Psoas muscle (tissue), 8 donors: Measurements from ENCODE around the gene CMTM4. TPM values are rescaled to one million over a fixed set of nuclear protein-coding genes. Genes with fewer than 3 reads are reported as not detected.

ENCODE experiments used
- ATAC-seq, 4 donors: fragments of 200-7000 bp; cut with Tn5 transposase; one replicate each; pipeline ENCODE4 v1.9.1; 2020; ENCODE audit warnings: moderate library complexity in 3 of 4, mild to moderate bottlenecking in 2 of 4
- DNase-seq, 2 donors: peaks; one replicate each; pipeline ENCODE4 v3.0.0-alpha.2; 2020
- H3K27ac ChIP-seq: fragments of 200-600 bp; one replicate; pipeline ENCODE4 v1.8.0; 2022
- H3K27me3 ChIP-seq, 3 donors: fragments of 200-600 bp in 1 of 3; one replicate each; pipeline versions ENCODE4 v1.6.1 to v1.8.0; 2013 to 2022; ENCODE audit warnings: low read length in 2 of 3, mild to moderate bottlenecking in 2 of 3, moderate library complexity in 1 of 3; ENCODE audit not compliant: insufficient read depth in 3 of 3
- H3K36me3 ChIP-seq, 2 donors: fragments of 200-600 bp in 1 of 2; one replicate each; pipeline versions ENCODE4 v1.6.1 to v1.8.0; 2013 to 2022; ENCODE audit warnings: low read depth in 1 of 2, mild to moderate bottlenecking in 1 of 2, moderate library complexity in 1 of 2; ENCODE audit not compliant: insufficient read depth in 1 of 2
- H3K4me1 ChIP-seq: fragments of 200-600 bp; one replicate; pipeline ENCODE4 v1.8.0; 2022
- H3K4me3 ChIP-seq: fragments of 200-600 bp; one replicate; pipeline ENCODE4 v1.8.0; 2022; ENCODE audit warnings: mild to moderate bottlenecking
- H3K9me3 ChIP-seq: fragments of 200-600 bp; one replicate; pipeline ENCODE4 v1.8.0; 2022
- WGBS, 3 donors: extraction: QIAGEN DNeasy Blood & Tissue Kit; methylation state at CpG; one replicate each; pipeline versions ENCODE4 v1.1.6 to v1.1.7; 2013; 5-methylcytosine and 5-hydroxymethylcytosine counted together
- intact Hi-C, 2 donors: fragments of 100-400 bp; cut with DNase I; formaldehyde crosslinking; loops; one replicate each; pipeline versions ENCODE4 v1.11.0 to v1.14.2; 2022
- polyA plus RNA-seq, 3 donors: library from polyadenylated mRNA; stranded (reverse); fragments of 200-250 nt; gene quantifications; one replicate each; pipeline ENCODE4 v1.2.3, GENCODE V29; 2013
- total RNA-seq, 4 donors: library from RNA; stranded (reverse); fragmentation: NEBNext Ultra II Directional in 2 of 4; extraction: Animal tissue kit (Norgen Biotek cat#: 25700) in 2 of 4; gene quantifications; one replicate each; pipeline versions ENCODE4 v1.2.1 to v1.2.4, GENCODE V29; 2021 to 2023
- TF ChIP-seq, protein P1 (sequence below): fragments of 200-600 bp; IDR thresholded peaks from one replicate; pipeline ENCODE4 v1.8.0; 2022; ENCODE audit warnings: antibody characterized with exemption
- donor health status: healthy with polysubstance abuse.
- donor health status: DM: no; HTN: no; CAD: no; lungs with moderate emphysema.
- donor health status: Bipolar disorder and iron deficiency.
- donor health status: healthy.
- donor health status: DM: yes; HTN: yes; CAD: no.
- donor health status: DM: no; HTN: no; CAD: no.
- donor health status: DM: no; HTN: no; CAD: no.
- donor health status: DM: yes; HTN: yes; CAD: no.

CMTM4 gene
- total and polyA plus RNA-seq, 7 donors: 2.3 to 10.3 (median 7.7) TPM

DNA sequence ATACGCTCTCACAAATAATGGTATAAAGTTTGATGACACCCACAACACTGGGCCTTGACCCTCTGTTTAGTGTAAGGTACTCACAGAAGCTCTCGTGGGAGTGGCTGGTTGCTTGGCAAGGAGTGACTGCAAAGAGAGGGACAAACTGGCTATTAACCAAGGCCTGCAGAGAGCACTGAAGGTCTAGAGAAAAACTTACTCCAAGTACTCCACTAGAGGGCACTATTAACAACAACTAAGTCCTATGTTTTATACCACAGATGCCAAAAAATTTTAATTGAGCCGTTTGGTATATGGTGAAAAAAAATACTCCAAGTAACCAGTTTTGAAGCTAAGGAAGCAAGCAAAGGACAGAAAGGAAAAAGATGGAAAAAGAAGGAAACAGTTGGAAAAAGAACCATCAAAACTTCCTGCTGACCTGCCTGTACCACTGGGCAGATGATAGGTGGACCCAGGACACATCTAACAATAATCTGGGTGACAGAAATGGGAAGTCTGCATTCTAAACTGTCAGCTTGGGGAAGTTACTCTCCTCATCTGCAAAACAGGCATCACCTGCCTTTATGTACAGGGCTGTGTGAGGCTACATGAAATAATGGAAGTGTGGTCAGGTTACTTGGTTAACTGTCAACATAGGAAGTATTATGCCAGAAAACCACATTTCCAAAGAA lies 31.7 kb upstream of the CMTM4 start:
- DNase-seq: no peak
- ATAC-seq: peak; percentile 77 to 94 (median 82)
- Histone ChIP-seq H3K4me1 (no peaks in the 10 kb centered on the region), H3K36me3 (peaks cover 27 to 97% of the 10 kb centered on the region in 2 donors), H3K27ac (no peak overlapping the region), H3K27me3 (no peaks in the 10 kb centered on the region), H3K9me3 (no peaks in the 10 kb centered on the region), H3K4me3 (no peak overlapping the region)
- 28 to 32% (median 30%) methylated on average over 3 of the region's 3 CpGs for WGBS, 3 donors
- TF ChIP-seq, protein P1, sequence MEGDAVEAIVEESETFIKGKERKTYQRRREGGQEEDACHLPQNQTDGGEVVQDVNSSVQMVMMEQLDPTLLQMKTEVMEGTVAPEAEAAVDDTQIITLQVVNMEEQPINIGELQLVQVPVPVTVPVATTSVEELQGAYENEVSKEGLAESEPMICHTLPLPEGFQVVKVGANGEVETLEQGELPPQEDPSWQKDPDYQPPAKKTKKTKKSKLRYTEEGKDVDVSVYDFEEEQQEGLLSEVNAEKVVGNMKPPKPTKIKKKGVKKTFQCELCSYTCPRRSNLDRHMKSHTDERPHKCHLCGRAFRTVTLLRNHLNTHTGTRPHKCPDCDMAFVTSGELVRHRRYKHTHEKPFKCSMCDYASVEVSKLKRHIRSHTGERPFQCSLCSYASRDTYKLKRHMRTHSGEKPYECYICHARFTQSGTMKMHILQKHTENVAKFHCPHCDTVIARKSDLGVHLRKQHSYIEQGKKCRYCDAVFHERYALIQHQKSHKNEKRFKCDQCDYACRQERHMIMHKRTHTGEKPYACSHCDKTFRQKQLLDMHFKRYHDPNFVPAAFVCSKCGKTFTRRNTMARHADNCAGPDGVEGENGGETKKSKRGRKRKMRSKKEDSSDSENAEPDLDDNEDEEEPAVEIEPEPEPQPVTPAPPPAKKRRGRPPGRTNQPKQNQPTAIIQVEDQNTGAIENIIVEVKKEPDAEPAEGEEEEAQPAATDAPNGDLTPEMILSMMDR: peak; percentile 63
- intact Hi-C loops: loop anchor here (5.0 kb wide), 1 partner anchor 139 kb away; no protein-coding TSS in a partner anchor

DNA sequence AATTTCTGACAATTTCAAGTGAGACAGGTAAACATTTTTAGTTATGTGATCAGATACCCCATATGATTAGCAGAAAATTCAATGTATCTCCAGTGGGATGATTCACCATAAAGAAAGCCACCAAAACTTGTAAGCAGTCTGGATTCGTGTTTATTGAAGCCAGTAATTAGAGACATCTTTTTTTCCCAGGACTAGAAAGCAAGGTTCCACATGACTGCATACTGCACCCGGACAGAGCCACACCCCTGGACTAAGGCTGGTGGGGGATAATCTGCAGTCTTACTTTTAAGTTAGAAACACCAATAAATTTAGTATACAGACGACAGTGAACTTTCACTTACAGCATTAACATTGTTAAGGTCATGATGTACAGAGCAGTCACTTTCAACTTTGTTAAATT lies 24.2 kb upstream of the CMTM4 start:
- Histone ChIP-seq H3K4me3 (no peak overlapping the region), H3K9me3 (no peaks in the 10 kb centered on the region), H3K36me3 (peaks cover 15 to 71% of the 10 kb centered on the region in 2 donors), H3K4me1 (no peaks in the 10 kb centered on the region), H3K27me3 (no peaks in the 10 kb centered on the region), H3K27ac (no peak overlapping the region)
- TF ChIP-seq, protein P1: no peak
- 67 to 77% (median 75%) methylated on average over 3 of the region's 3 CpGs for WGBS, 3 donors
- intact Hi-C loops: no loop called here
- DNase-seq (no peak), ATAC-seq (no peak)

DNA sequence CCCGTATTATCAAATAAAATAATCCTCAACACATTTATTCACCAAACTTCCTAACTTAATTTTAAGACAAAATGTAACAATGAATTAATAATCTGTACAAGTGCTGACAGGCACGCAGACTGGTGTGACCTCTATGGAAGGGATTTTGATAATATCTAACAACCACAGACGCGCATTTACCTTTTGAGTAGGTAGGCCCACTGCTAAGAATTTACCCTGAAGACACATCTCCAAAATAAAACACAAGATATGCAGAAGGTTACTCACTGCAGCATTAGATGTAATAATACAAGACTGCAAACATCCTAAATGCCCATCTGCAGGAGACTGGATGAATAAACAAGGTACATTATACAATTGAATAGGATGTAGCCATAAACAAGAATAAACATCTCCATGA lies 22.7 kb upstream of the CMTM4 start:
- no peak for ATAC-seq
- WGBS, 3 donors: 97 to 99% (median 98%) methylated on average over 4 of the region's 4 CpGs

DNA sequence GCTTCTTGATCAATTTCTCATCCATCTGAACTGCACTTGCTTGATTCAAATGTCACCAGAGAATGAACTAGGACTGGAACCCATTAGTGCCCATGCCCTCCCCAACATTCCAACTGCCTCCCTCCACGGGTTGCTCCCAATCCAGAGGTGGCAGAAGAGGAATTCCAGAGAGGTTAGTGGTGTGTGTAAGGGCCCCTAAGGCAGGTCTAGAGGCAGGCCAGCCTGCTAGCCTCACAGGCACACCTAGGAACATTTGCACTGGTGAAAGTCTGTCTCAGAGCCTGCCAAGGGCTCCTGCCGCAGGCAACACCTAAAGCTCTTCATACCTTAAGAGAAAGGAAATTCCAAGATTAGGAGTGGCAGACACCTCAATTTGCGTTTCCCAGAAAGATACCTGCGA lies 21.2 kb upstream of the CMTM4 start:
- no peaks in the 10 kb centered on the region for H3K27me3 ChIP-seq
- ATAC-seq (no peak), DNase-seq (no peak)
- H3K27ac ChIP-seq: no peak overlapping the region
- peaks cover 3 to 41% of the 10 kb centered on the region in 2 donors for H3K36me3 ChIP-seq
- intact Hi-C loops: no loop called here
- TF ChIP-seq, protein P1: no peak
- H3K4me3 ChIP-seq: no peak overlapping the region
- no peaks in the 10 kb centered on the region for H3K9me3 ChIP-seq
- peaks cover 8% of the 10 kb centered on the region for H3K4me1 ChIP-seq
- WGBS, 3 donors: 81 to 86% (median 84%) methylated on average over 4 of the region's 4 CpGs

More for the DNA sequence above, 22.7 kb upstream of the CMTM4 start:
- Histone ChIP-seq H3K9me3 (no peaks in the 10 kb centered on the region), H3K27ac (no peak overlapping the region), H3K4me1 (no peaks in the 10 kb centered on the region), H3K4me3 (no peak overlapping the region), H3K36me3 (peaks cover 8 to 56% of the 10 kb centered on the region in 2 donors), H3K27me3 (no peaks in the 10 kb centered on the region)
- TF ChIP-seq, protein P1: no peak
- DNase-seq: no peak
- intact Hi-C loops: no loop called here
